H9 (cell line): ENCODE data around the gene AATK. TPM values are rescaled to one million over a fixed set of nuclear protein-coding genes. Genes with fewer than 3 reads are reported as not detected.

ENCODE experiments used
- DNase-seq: peaks from one replicate; pipeline ENCODE4 v3.0.0-alpha.2; 2017
- H2AFZ ChIP-seq: one replicate; pipeline ENCODE4 v1.6.1; 2013; ENCODE audit warnings: mild to moderate bottlenecking, low read length, control low read depth, moderate library complexity
- H2AK5ac ChIP-seq: 2 replicates; pipeline ENCODE4 v1.6.1; 2013; ENCODE audit warnings: low read length, control low read depth, mixed read lengths; ENCODE audit not compliant: insufficient read length
- H2BK120ac ChIP-seq: one replicate; pipeline ENCODE4 v1.6.1; 2013; ENCODE audit warnings: low read depth, mild to moderate bottlenecking, low read length, control low read depth, inconsistent platforms; ENCODE audit not compliant: poor library complexity, severe bottlenecking
- H2BK12ac ChIP-seq: 2 replicates; pipeline ENCODE4 v1.6.1; 2013; ENCODE audit warnings: low read length, control low read depth, mixed read lengths, low read depth; ENCODE audit not compliant: insufficient read length
- H2BK15ac ChIP-seq: 2 replicates; pipeline ENCODE4 v1.6.1; 2013; ENCODE audit warnings: low read depth, low read length, control low read depth
- H2BK20ac ChIP-seq: one replicate; pipeline ENCODE4 v1.6.1; 2013; ENCODE audit warnings: low read depth, mild to moderate bottlenecking, low read length, control low read depth, inconsistent platforms; ENCODE audit not compliant: poor library complexity, severe bottlenecking
- H2BK5ac ChIP-seq: 2 replicates; pipeline ENCODE4 v1.6.1; 2013; ENCODE audit warnings: low read length, control low read depth, mixed read lengths; ENCODE audit not compliant: insufficient read length
- H3K14ac ChIP-seq: 2 replicates; pipeline ENCODE4 v1.6.1; 2013; ENCODE audit warnings: low read length, control low read depth; ENCODE audit not compliant: insufficient read depth
- H3K18ac ChIP-seq: 2 replicates; pipeline ENCODE4 v1.6.1; 2013; ENCODE audit warnings: low read depth, mild to moderate bottlenecking, mixed read lengths, low read length, control low read depth; ENCODE audit not compliant: insufficient read length
- H3K23ac ChIP-seq: 2 replicates; pipeline ENCODE4 v1.6.1; 2013; ENCODE audit warnings: low read length, control low read depth, mixed read lengths, low read depth; ENCODE audit not compliant: insufficient read length
- H3K23me2 ChIP-seq: 2 replicates; pipeline ENCODE4 v1.6.1; 2013; ENCODE audit warnings: low read depth, mild to moderate bottlenecking, mixed read lengths, low read length, control low read depth; ENCODE audit not compliant: insufficient read length, poor library complexity, severe bottlenecking
- H3K27ac ChIP-seq: 2 replicates; pipeline ENCODE4 v1.5.1; 2013; ENCODE audit warnings: low read length, control low read depth, mixed read lengths, low read depth; ENCODE audit not compliant: insufficient read length
- H3K27me3 ChIP-seq: 2 replicates; pipeline ENCODE4 v1.6.1; 2013; ENCODE audit warnings: low read length, control low read depth, inconsistent platforms; ENCODE audit not compliant: insufficient read depth
- H3K4ac ChIP-seq: 2 replicates; pipeline ENCODE4 v1.6.1; 2013; ENCODE audit warnings: low read depth, mild to moderate bottlenecking, control low read depth, inconsistent platforms, low read length, moderate library complexity
- H3K4me1 ChIP-seq: 2 replicates; pipeline ENCODE4 v1.6.1; 2013; ENCODE audit warnings: low read length, control low read depth, inconsistent platforms; ENCODE audit not compliant: insufficient read depth
- H3K4me2 ChIP-seq: 2 replicates; pipeline ENCODE4 v1.6.1; 2013; ENCODE audit warnings: low read length, control low read depth, mixed read lengths; ENCODE audit not compliant: insufficient read length, insufficient read depth
- H3K56ac ChIP-seq: 2 replicates; pipeline ENCODE4 v1.6.1; 2013; ENCODE audit warnings: low read depth, mild to moderate bottlenecking, mixed read lengths, low read length, control low read depth; ENCODE audit not compliant: insufficient read length
- H3K79me1 ChIP-seq: 2 replicates; pipeline ENCODE4 v1.6.1; 2013; ENCODE audit warnings: low read depth, mild to moderate bottlenecking, moderate library complexity, low read length, control low read depth, inconsistent platforms; ENCODE audit not compliant: insufficient read depth, poor library complexity, severe bottlenecking
- H3K79me2 ChIP-seq: 2 replicates; pipeline ENCODE4 v1.6.1; 2013; ENCODE audit warnings: low read length, control low read depth, inconsistent platforms; ENCODE audit not compliant: insufficient read depth
- H3K9ac ChIP-seq: 2 replicates; pipeline ENCODE4 v1.6.1; 2013; ENCODE audit warnings: low read length, control low read depth, mixed read lengths; ENCODE audit not compliant: insufficient read length; ENCODE audit errors: extremely low read depth
- H3K9me3 ChIP-seq: one replicate; pipeline ENCODE4 v1.6.1; 2013; ENCODE audit warnings: low read depth, low read length, inconsistent platforms; ENCODE audit not compliant: control insufficient read depth
- H3T11ph ChIP-seq: one replicate; pipeline ENCODE4 v1.6.1; 2013; ENCODE audit warnings: mild to moderate bottlenecking, low read length, control low read depth, inconsistent platforms
- H4K20me1 ChIP-seq: one replicate; pipeline ENCODE4 v1.6.1; 2013; ENCODE audit not compliant: control insufficient read depth, insufficient read length, insufficient read depth
- H4K5ac ChIP-seq: 2 replicates; pipeline ENCODE4 v1.6.1; 2013; ENCODE audit warnings: low read depth, mild to moderate bottlenecking, mixed read lengths, low read length, control low read depth; ENCODE audit not compliant: insufficient read length
- H4K8ac ChIP-seq: replicated peaks from 2 replicates; pipeline ENCODE4 v1.6.1; 2013; ENCODE audit warnings: low read length, control low read depth, mixed read lengths, low read depth; ENCODE audit not compliant: insufficient read length
- H4K91ac ChIP-seq: 2 replicates; pipeline ENCODE4 v1.6.1; 2013; ENCODE audit warnings: low read depth, mild to moderate bottlenecking, moderate library complexity, mixed read lengths, low read length, control low read depth; ENCODE audit not compliant: insufficient read length
- H3K27ac Mint-ChIP-seq, 3 experiments: 2 replicates in 2 of 3; 3 replicates in 1 of 3; pipeline ENCODE4 v1.8.0; 2020 to 2021; ENCODE audit warnings: mixed read lengths in 3 of 3, mild to moderate bottlenecking in 1 of 3, moderate library complexity in 1 of 3
- H3K27me3 Mint-ChIP-seq: 2 replicates; pipeline ENCODE4 v1.8.0; 2021; ENCODE audit warnings: low read depth, mild to moderate bottlenecking, moderate library complexity, mixed read lengths
- H3K36me3 Mint-ChIP-seq, 3 experiments: 2 replicates in 2 of 3; 3 replicates in 1 of 3; pipeline ENCODE4 v1.8.0; 2020 to 2021; ENCODE audit warnings: low read depth in 3 of 3, mixed read lengths in 3 of 3; ENCODE audit not compliant: insufficient read depth in 1 of 3
- H3K4me1 Mint-ChIP-seq, 2 experiments: 2 replicates each; pipeline ENCODE4 v1.8.0; 2020; ENCODE audit warnings: mixed read lengths in 2 of 2
- H3K4me3 Mint-ChIP-seq, 2 experiments: 2 replicates in 1 of 2; 3 replicates in 1 of 2; pipeline ENCODE4 v1.8.0; 2020 to 2021; ENCODE audit warnings: mild to moderate bottlenecking in 2 of 2, mixed read lengths in 2 of 2, moderate library complexity in 1 of 2
- H3K9me3 Mint-ChIP-seq, 2 experiments: 2 replicates in 1 of 2; 3 replicates in 1 of 2; pipeline ENCODE4 v1.8.0; 2020; ENCODE audit warnings: mild to moderate bottlenecking in 2 of 2, mixed read lengths in 2 of 2, moderate library complexity in 1 of 2
- CTCF ChIP-seq: fragments of 200-600 bp; sonication (generic); conservative IDR thresholded peaks from 3 replicates; pipeline ENCODE4 v1.8.0; 2021; ENCODE audit warnings: antibody characterized with exemption, mild to moderate bottlenecking
- WGBS: extraction: QIAGEN DNeasy Blood & Tissue Kit; methylation state at CpG from one replicate; pipeline ENCODE4 v1.1.7; 2013; ENCODE audit warnings: missing lambda C conversion rate, low lambda C conversion rate, mixed read lengths; ENCODE audit not compliant: insufficient read length; ENCODE audit errors: extremely low coverage; 5-methylcytosine and 5-hydroxymethylcytosine counted together
- total RNA-seq: library from RNA; stranded (reverse); gene quantifications from 2 replicates; pipeline ENCODE4 v1.2.1, GENCODE V29; 2021

The AATK gene
- total RNA-seq, 1 experiment from 2014 or later: 2.4 TPM

GRCh38 chr17:81101614-81102306 lies 64.3 kb downstream of the AATK start:
- Histone ChIP-seq H3K9me3 (no peaks in the 10 kb centered on the region), H3K9ac (no peak overlapping the region), H3K27ac (no peak overlapping the region), H3K79me2 (no peaks in the 10 kb centered on the region), H3K14ac (no peak overlapping the region), H2BK5ac (no peak overlapping the region), H4K5ac (no peak overlapping the region), H3K56ac (no peak overlapping the region), H2BK15ac (no peak overlapping the region), H2BK12ac (no peak overlapping the region), H3K4me1 (no peaks in the 10 kb centered on the region), H4K20me1 (no peaks in the 10 kb centered on the region), H3K79me1 (no peaks in the 10 kb centered on the region), H3K27me3 (no peaks in the 10 kb centered on the region), H3K23ac (no peak overlapping the region), H2BK120ac (no peak overlapping the region), H2AK5ac (no peak overlapping the region), H3K4me2 (no peak overlapping the region), H3K18ac (no peak overlapping the region), H3K23me2 (peaks cover 3% of the 10 kb centered on the region), H4K8ac (no peak overlapping the region), H3T11ph (no peak overlapping the region), H2AFZ (no peak overlapping the region), H3K4ac (no peak overlapping the region), H4K91ac (no peak overlapping the region), H2BK20ac (no peak overlapping the region)
- H3K4me1 Mint-ChIP-seq: peaks cover 5 to 6% of the 10 kb centered on the region in 2 experiments
- no peaks in the 10 kb centered on the region for H3K27me3 Mint-ChIP-seq
- no peak overlapping the region for H3K4me3 Mint-ChIP-seq
- no CpG with 5 or more reads among the region's 33 CpGs for WGBS
- DNase-seq: peak; percentile 98
- peak; percentile 100 for TF ChIP-seq CTCF
- no peaks in the 10 kb centered on the region; a peak in 2 of 7 replicates for H3K36me3 Mint-ChIP-seq
- H3K27ac Mint-ChIP-seq: no peak overlapping the region
- H3K9me3 Mint-ChIP-seq: no peaks in the 10 kb centered on the region; a peak in 1 of 5 replicates
